ENCODE results near the gene KCTD18. TPM values are rescaled to one million over a fixed set of nuclear protein-coding genes. Genes with fewer than 3 reads are reported as not detected.

The KCTD18 gene
- total RNA-seq, 1 donor from 2014 or later: 28.2 TPM

DNA sequence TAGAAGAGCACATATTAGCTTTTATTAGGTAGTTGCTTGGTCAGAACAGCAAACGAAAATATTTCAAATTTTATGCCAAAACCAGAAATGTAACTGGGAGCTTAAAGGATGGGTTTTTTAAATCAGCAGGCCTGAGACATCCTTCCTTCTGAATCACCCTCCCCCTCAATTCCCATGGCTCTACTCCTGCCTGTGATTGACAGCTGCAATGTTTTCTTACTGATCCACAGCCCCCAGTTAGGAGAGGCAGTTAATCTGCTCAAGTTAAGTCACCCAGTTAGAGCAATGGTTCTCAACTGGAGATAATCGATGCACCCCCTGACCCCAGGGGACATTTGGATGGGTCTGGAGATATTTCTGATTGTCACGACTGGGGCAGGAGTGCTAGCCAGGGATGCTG is 24.9 kb downstream of the KCTD18 start:
- TF ChIP-seq, protein P1, sequence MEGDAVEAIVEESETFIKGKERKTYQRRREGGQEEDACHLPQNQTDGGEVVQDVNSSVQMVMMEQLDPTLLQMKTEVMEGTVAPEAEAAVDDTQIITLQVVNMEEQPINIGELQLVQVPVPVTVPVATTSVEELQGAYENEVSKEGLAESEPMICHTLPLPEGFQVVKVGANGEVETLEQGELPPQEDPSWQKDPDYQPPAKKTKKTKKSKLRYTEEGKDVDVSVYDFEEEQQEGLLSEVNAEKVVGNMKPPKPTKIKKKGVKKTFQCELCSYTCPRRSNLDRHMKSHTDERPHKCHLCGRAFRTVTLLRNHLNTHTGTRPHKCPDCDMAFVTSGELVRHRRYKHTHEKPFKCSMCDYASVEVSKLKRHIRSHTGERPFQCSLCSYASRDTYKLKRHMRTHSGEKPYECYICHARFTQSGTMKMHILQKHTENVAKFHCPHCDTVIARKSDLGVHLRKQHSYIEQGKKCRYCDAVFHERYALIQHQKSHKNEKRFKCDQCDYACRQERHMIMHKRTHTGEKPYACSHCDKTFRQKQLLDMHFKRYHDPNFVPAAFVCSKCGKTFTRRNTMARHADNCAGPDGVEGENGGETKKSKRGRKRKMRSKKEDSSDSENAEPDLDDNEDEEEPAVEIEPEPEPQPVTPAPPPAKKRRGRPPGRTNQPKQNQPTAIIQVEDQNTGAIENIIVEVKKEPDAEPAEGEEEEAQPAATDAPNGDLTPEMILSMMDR (IDR thresholded peaks at IDR 0.05; ENCODE audit: insufficient read depth, low read length, severe bottlenecking): no peak
- no peak overlapping the region for H3K4me3 ChIP-seq (ENCODE audit: low read depth, low read length)
- DNase-seq (ENCODE audit: low read depth) (peak; percentile 46), FAIRE-seq (no peak)
- no peaks in the 10 kb centered on the region for H3K27me3 ChIP-seq (ENCODE audit: control insufficient read depth, insufficient read depth, low read length)
- no peaks in the 10 kb centered on the region for H3K36me3 ChIP-seq (ENCODE audit: control insufficient read depth, insufficient read depth, low read length)

GRCh38 chr2:200483729-200484198 is 26.1 kb downstream of the KCTD18 start:
- H3K36me3 ChIP-seq (ENCODE audit: control insufficient read depth, insufficient read depth, low read length): no peaks in the 10 kb centered on the region
- no peak overlapping the region for H3K4me3 ChIP-seq (ENCODE audit: low read depth, low read length)
- DNase-seq (ENCODE audit: low read depth) (peak; percentile 76), FAIRE-seq (no peak)
- TF ChIP-seq, protein P1 (IDR thresholded peaks at IDR 0.05; ENCODE audit: insufficient read depth, low read length, severe bottlenecking): peak; percentile 92
- no peaks in the 10 kb centered on the region for H3K27me3 ChIP-seq (ENCODE audit: control insufficient read depth, insufficient read depth, low read length)

DNA sequence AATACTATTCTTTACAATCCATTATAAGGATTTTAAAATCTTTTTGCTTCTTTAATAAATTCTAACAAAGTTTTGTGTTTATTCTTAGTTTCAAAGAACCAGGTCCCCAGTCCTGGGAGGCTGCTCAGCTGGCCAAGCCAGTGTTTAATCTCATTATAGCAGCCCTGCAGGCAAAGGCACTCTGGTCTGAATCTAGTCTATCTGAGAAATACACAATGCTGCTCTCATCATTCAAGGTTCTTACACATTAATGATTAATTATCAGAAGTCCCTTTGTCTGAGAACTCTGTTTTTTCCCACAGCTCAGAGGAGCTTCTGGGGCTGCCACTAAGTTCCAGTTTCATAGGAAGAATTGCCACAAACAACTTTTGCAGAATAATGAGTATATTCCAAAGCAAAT is 27.7 kb downstream of the KCTD18 start:
- Histone ChIP-seq H3K36me3 (ENCODE audit: control insufficient read depth, insufficient read depth, low read length) (peaks cover 5% of the 10 kb centered on the region), H3K27me3 (ENCODE audit: control insufficient read depth, insufficient read depth, low read length) (no peaks in the 10 kb centered on the region), H3K4me3 (ENCODE audit: low read depth, low read length) (no peak overlapping the region)
- FAIRE-seq (no peak), DNase-seq (ENCODE audit: low read depth) (no peak)
- TF ChIP-seq, protein P1 (IDR thresholded peaks at IDR 0.05; ENCODE audit: insufficient read depth, low read length, severe bottlenecking): no peak

DNA sequence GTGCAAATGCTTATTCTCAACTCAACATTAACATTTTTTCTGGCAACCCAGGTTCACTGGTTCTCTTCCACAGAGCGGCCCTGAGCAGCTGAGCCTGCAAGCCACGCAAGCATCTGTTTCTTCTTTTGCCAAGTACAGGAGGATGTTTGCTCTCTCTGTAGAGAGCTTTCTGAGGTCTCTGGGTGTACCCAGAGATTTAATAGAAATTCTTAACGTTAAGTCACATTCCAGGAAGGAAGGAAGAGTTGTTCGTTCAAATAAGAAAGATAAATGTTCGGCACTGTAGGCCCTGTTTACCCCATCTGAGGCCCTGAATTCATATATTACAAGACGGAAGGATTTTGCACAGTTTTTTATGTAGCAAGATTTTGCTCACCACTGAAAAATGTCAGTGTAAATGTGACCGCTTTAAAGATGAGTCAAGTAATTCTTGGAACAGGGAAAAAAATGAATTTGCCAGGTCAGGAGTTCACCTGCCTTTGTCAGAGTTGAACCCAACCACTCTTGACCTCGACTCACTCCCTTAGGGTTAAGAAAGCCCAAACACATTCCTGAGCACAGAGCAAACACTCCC is 30.1 kb downstream of the KCTD18 start:
- no peak overlapping the region for H3K4me3 ChIP-seq (ENCODE audit: low read depth, low read length)
- TF ChIP-seq, protein P1 (IDR thresholded peaks at IDR 0.05; ENCODE audit: insufficient read depth, low read length, severe bottlenecking): no peak
- DNase-seq (ENCODE audit: low read depth) (peak; percentile 66), FAIRE-seq (no peak)
- H3K27me3 ChIP-seq (ENCODE audit: control insufficient read depth, insufficient read depth, low read length): no peaks in the 10 kb centered on the region
- peaks cover 14% of the 10 kb centered on the region for H3K36me3 ChIP-seq (ENCODE audit: control insufficient read depth, insufficient read depth, low read length)

DNA sequence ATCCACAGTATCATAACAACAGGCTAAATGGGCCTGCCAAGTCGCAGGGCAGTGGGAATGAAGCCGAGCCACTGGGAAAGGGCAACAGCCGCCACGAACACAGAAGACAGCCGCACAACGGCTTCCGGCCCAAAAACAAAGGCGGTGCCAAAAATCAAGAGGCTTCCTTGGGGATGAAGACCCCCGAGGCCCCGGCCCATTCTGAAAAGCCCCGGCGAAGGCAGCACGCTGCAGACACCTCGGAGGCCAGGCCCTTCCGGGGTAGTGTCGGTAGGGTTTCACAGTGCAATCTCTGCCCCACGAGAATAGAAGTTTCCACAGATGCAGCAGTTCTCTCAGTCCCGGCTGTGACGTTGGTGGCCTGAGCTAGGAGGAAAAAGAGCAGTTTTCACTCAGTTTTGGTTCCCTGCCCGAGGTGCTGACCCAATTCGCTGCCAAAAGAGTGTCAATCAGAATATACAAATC is 32.2 kb downstream of the KCTD18 start:
- Histone ChIP-seq H3K36me3 (ENCODE audit: control insufficient read depth, insufficient read depth, low read length) (peaks cover 18% of the 10 kb centered on the region), H3K4me3 (ENCODE audit: low read depth, low read length) (no peak overlapping the region)

More for the DNA sequence above, 32.2 kb downstream of the KCTD18 start:
- FAIRE-seq: no peak
- TF ChIP-seq, protein P1 (IDR thresholded peaks at IDR 0.05; ENCODE audit: insufficient read depth, low read length, severe bottlenecking): no peak
- no peak for DNase-seq (ENCODE audit: low read depth)
- no peaks in the 10 kb centered on the region for H3K27me3 ChIP-seq (ENCODE audit: control insufficient read depth, insufficient read depth, low read length)
